Lower leg skin (tissue), 4 donors: ENCODE measurements around the gene ZNF768. TPM values are rescaled to one million over a fixed set of nuclear protein-coding genes. Genes with fewer than 3 reads are reported as not detected.
"Not testable (repeated sequence)": the region's sequence is repeated elsewhere in the genome, so short reads cannot be mapped to it uniquely, and the experiment has no call there.

ENCODE experiments used
- DNase-seq, 2 donors: peaks; one replicate each; pipeline ENCODE4 v3.0.0-alpha.2; 2019; ENCODE audit warnings: low spot score in 2 of 2
- H3K4me3 ChIP-seq: fragments of 200-600 bp; sonication (generic); 2 replicates; pipeline ENCODE4 v1.5.1; 2017; ENCODE audit warnings: mild to moderate bottlenecking, low read depth; ENCODE audit not compliant: poor library complexity, severe bottlenecking
- CTCF ChIP-seq, 3 donors: fragments of 450-650 bp; IDR thresholded peaks; one replicate each; pipeline ENCODE4 v1.5.1; 2016; ENCODE audit warnings: antibody characterized with exemption in 3 of 3, mild to moderate bottlenecking in 3 of 3, moderate library complexity in 2 of 3
- POLR2A ChIP-seq, 2 donors: fragments of 450-650 bp; IDR thresholded peaks; one replicate each; pipeline ENCODE4 v1.6.1; 2016 to 2017; ENCODE audit warnings: antibody characterized with exemption in 2 of 2, mild to moderate bottlenecking in 1 of 2, moderate library complexity in 1 of 2
- WGBS, 2 donors: methylation state at CpG; one replicate each; pipeline ENCODE4 v1.1.5; 2018; 5-methylcytosine and 5-hydroxymethylcytosine counted together
- intact Hi-C: fragments of 100-400 bp; cut with DNase I; formaldehyde crosslinking; loops from one replicate; pipeline ENCODE4 v1.15.0; 2023; ENCODE audit warnings: low total_unique reads
- total RNA-seq, 4 donors: library from RNA; depleted of rRNA; stranded (reverse); fragments of >200 nt; gene quantifications; one replicate each; pipeline ENCODE4 v1.1.0, GENCODE V29; 2016

Gene ZNF768
- total RNA-seq, 4 donors from 2014 or later, result 31.1 to 43.5 (median 41.0) TPM

GRCh38 chr16:30525844-30526136 is 576 bp downstream of the ZNF768 start:
- intact Hi-C loops, result no loop called here
- no peak for TF ChIP-seq CTCF (IDR thresholded peaks at IDR 0.05)
- no peak for TF ChIP-seq POLR2A (IDR thresholded peaks at IDR 0.05)
- H3K4me3 ChIP-seq, result peak overlapping the region; percentile 44
- WGBS, 2 donors, result 43 to 44% methylated on average over 4 of the region's 4 CpGs
- DNase-seq, result no peak

GRCh38 chr16:30524575-30525568 is 1.5 kb downstream of the ZNF768 start:
- 93% methylated on average over 47 to 55 of the region's 60 CpGs for WGBS, 2 donors
- no peak overlapping the region for H3K4me3 ChIP-seq
- DNase-seq, result no peak
- intact Hi-C loops, result no loop called here
- no peak for TF ChIP-seq POLR2A (IDR thresholded peaks at IDR 0.05)
- no peak for TF ChIP-seq CTCF (IDR thresholded peaks at IDR 0.05)

GRCh38 chr16:30523768-30524574 is 2.4 kb downstream of the ZNF768 start:
- no peak for DNase-seq
- intact Hi-C loops, result no loop called here
- 68 to 78% methylated on average over 26 of the region's 26 CpGs for WGBS, 2 donors
- TF ChIP-seq POLR2A (IDR thresholded peaks at IDR 0.05) (no peak), CTCF (IDR thresholded peaks at IDR 0.05) (no peak)
- H3K4me3 ChIP-seq, result no peak overlapping the region

- H3K4me3 ChIP-seq, DNase-seq, intact Hi-C loops: not testable (repeated sequence)
- WGBS, 2 donors, result 83 to 88% methylated on average over 12 of the region's 12 CpGs
Measured at GRCh38 chr16:30522702-30523463, 3.5 kb downstream of the ZNF768 start.

- DNase-seq, result no peak
- WGBS, 2 donors, result 55 to 60% methylated on average over 11 of the region's 11 CpGs
- H3K4me3 ChIP-seq, result no peak overlapping the region
- no peak for TF ChIP-seq CTCF (IDR thresholded peaks at IDR 0.05)
- no peak for TF ChIP-seq POLR2A (IDR thresholded peaks at IDR 0.05)
- intact Hi-C loops, result no loop called here
Measured at GRCh38 chr16:30521873-30522641, 4.3 kb downstream of the ZNF768 start.
